Measurements from ENCODE around the gene ACE.

The ACE gene

DNA sequence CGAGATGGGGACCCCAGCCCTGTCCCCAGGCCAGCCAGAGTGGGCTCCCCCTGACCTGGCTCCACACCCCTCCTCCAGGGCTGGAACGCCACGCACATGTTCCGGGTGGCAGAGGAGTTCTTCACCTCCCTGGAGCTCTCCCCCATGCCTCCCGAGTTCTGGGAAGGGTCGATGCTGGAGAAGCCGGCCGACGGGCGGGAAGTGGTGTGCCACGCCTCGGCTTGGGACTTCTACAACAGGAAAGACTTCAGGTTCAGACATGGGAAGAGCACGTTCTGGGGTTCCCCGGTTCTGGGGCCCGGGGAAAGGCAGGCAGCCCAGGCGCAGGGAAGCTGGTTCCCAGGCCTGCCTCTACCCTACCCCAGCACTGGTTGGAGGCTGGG, 4.6 kb downstream of the ACE start:
- no peak for TF ChIP-seq CTBP1 (IDR thresholded peaks at IDR 0.05; ENCODE audit: borderline replicate concordance)
- no peak for TF ChIP-seq HDGF (IDR thresholded peaks at IDR 0.05; ENCODE audit: borderline replicate concordance)
- TF ChIP-seq ELF4 (IDR thresholded peaks at IDR 0.05): no peak
- no peak for TF ChIP-seq ARNT (IDR thresholded peaks at IDR 0.05)
- no peak for TF ChIP-seq PKNOX1 (IDR thresholded peaks at IDR 0.05)
- no peak for TF ChIP-seq TARDBP (IDR thresholded peaks at IDR 0.05)
- TF ChIP-seq FOXM1 (IDR thresholded peaks at IDR 0.05; ENCODE audit: borderline replicate concordance): no peak
- no peak for TF ChIP-seq LEF1 (IDR thresholded peaks at IDR 0.05; ENCODE audit: borderline replicate concordance)
- TF ChIP-seq FOXK2 (IDR thresholded peaks at IDR 0.05): no peak
- no peak for TF ChIP-seq FOXA1 (IDR thresholded peaks at IDR 0.05)
- no peak for TF ChIP-seq SUZ12 (IDR thresholded peaks at IDR 0.05)
- POLR2A ChIA-PET: no interaction called here
- CTCF ChIA-PET: interaction anchor here (0.6 to 4.3 kb wide), 2 partner anchors 55 to 603 kb away, joined by 3 to 46 read pairs; no protein-coding TSS in a partner anchor
- DNase-seq (ENCODE audit: extremely low spot score): no peak

- DNase-seq (ENCODE audit: extremely low spot score): no peak
- CTCF ChIA-PET: no interaction called here
- TF ChIP-seq FOXK2 (IDR thresholded peaks at IDR 0.05) (no peak), BHLHE40 (IDR thresholded peaks at IDR 0.05; ENCODE audit: borderline replicate concordance) (no peak)
- POLR2A ChIA-PET: no interaction called here
Measured at GRCh38 chr17:63482509-63482908, 5.6 kb downstream of the ACE start.

DNA sequence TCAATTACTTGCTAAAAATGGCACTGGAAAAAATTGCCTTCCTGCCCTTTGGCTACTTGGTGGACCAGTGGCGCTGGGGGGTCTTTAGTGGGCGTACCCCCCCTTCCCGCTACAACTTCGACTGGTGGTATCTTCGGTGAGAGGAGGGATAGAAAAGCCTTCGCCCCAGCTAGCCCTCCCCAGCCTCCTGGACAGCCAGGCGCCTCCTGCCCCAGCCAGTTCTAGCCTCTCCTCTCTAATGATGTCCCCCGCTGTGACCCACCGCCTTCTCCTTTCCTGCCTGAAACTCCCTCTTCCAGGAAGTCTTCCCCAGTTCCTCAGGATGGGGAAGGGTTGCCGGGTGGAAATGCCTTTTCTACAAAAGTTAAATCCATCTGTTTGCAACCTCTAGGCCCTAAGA, 6.2 kb downstream of the ACE start:
- CTCF ChIA-PET: no interaction called here
- POLR2A ChIA-PET: no interaction called here
- no peak for DNase-seq (ENCODE audit: extremely low spot score)
- no peak for TF ChIP-seq BHLHE40 (IDR thresholded peaks at IDR 0.05; ENCODE audit: borderline replicate concordance)
- no peak for TF ChIP-seq SP1 (IDR thresholded peaks at IDR 0.05)
- TF ChIP-seq ELF4 (IDR thresholded peaks at IDR 0.05): no peak
- no peak for TF ChIP-seq ARNT (IDR thresholded peaks at IDR 0.05)
- TF ChIP-seq CTBP1 (IDR thresholded peaks at IDR 0.05; ENCODE audit: borderline replicate concordance): no peak
- no peak for TF ChIP-seq FOXK2 (IDR thresholded peaks at IDR 0.05)
- TF ChIP-seq FOXM1 (IDR thresholded peaks at IDR 0.05; ENCODE audit: borderline replicate concordance): no peak
- no peak for TF ChIP-seq L3MBTL2 (conservative IDR thresholded peaks at IDR 0.05)
- no peak for TF ChIP-seq SUZ12 (IDR thresholded peaks at IDR 0.05)
- no peak for TF ChIP-seq PKNOX1 (IDR thresholded peaks at IDR 0.05)
- no peak for TF ChIP-seq HDGF (IDR thresholded peaks at IDR 0.05; ENCODE audit: borderline replicate concordance)
- no peak for TF ChIP-seq TARDBP (IDR thresholded peaks at IDR 0.05)
- TF ChIP-seq NFRKB (IDR thresholded peaks at IDR 0.05): no peak
- TF ChIP-seq ZNF384 (IDR thresholded peaks at IDR 0.05): no peak
- TF ChIP-seq LEF1 (IDR thresholded peaks at IDR 0.05; ENCODE audit: borderline replicate concordance): no peak
- no peak for TF ChIP-seq FOXA1 (IDR thresholded peaks at IDR 0.05)

DNA sequence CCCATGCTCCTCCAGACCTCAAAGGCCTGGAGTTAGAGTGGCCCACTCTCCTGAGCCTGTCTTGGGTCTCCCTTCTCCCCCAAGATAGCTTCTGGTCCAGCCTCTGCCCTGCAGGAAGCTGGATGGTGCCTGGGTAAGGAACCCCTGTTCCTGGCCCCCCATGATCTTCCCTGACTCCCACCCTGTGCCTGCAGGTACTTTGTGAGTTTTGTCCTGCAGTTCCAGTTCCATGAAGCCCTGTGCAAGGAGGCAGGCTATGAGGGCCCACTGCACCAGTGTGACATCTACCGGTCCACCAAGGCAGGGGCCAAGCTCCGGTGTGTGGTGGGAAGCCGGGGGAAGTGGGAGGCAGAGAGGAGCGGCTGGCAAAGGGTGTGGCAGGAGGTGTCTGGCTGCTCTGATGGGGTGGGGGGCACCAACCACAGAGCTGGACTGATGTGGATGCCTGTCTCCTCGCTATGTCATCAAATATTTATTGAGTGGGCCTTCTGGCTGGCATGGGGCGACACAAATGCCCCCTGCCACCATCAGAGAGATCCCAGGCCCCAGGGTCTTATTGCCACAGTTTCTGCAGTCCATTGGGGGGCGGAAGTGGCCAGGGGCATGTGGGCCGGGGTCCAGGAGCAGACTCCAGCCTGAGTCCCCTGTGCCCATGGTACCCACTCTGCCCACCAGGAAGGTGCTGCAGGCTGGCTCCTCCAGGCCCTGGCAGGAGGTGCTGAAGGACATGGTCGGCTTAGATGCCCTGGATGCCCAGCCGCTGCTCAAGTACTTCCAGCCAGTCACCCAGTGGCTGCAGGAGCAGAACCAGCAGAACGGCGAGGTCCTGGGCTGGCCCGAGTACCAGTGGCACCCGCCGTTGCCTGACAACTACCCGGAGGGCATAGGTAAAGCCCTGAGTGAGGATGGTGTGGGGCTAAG, 7.1 kb downstream of the ACE start:
- DNase-seq (ENCODE audit: extremely low spot score): no peak
- ChIA-PET CTCF (no interaction called here), POLR2A (no interaction called here)
- no peak for TF ChIP-seq TARDBP (IDR thresholded peaks at IDR 0.05)
- no peak for TF ChIP-seq ZNF384 (IDR thresholded peaks at IDR 0.05)
- no peak for TF ChIP-seq SP1 (IDR thresholded peaks at IDR 0.05)
- TF ChIP-seq CTBP1 (IDR thresholded peaks at IDR 0.05; ENCODE audit: borderline replicate concordance): no peak
- TF ChIP-seq FOXK2 (IDR thresholded peaks at IDR 0.05): no peak
- TF ChIP-seq L3MBTL2 (conservative IDR thresholded peaks at IDR 0.05): no peak

DNA sequence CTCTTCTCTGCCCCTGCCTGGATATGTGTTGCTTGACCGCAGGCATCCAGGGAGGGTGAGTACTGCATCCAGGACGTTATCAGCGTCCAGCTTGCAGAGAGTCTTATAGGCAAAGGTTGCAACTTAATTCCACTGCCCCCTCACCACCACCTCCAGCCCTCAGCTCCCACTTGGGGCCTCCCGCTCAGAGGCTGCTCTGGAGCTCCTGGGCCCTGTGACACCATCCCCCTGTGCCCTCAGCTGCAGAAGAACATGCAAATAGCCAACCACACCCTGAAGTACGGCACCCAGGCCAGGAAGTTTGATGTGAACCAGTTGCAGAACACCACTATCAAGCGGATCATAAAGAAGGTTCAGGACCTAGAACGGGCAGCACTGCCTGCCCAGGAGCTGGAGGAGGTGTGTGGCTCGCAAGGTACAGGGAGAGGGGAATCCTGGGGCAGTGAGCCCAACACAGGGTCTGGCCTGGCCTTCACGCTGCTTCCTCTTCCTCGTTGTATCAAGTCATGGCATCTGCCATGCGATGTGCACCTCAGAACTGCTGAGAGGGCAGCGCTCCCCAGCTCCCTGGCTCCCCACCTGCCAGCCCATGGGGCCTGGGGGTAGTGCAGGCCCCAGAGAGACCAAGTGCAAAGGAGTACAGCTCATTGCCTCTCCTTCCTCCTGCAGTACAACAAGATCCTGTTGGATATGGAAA, 9.6 kb downstream of the ACE start:
- DNase-seq (ENCODE audit: extremely low spot score): no peak
- ChIA-PET CTCF (interaction anchor here (1.2 to 1.3 kb wide), 2 partner anchors 9 to 61 kb away, joined by 5 to 6 read pairs; no protein-coding TSS in a partner anchor), POLR2A (no interaction called here)
- TF ChIP-seq BHLHE40 (IDR thresholded peaks at IDR 0.05; ENCODE audit: borderline replicate concordance): no peak
- no peak for TF ChIP-seq NFRKB (IDR thresholded peaks at IDR 0.05)
- TF ChIP-seq LEF1 (IDR thresholded peaks at IDR 0.05; ENCODE audit: borderline replicate concordance): no peak
- TF ChIP-seq SP1 (IDR thresholded peaks at IDR 0.05): no peak
- no peak for TF ChIP-seq ZNF384 (IDR thresholded peaks at IDR 0.05)
- TF ChIP-seq ELF4 (IDR thresholded peaks at IDR 0.05): no peak
- no peak for TF ChIP-seq PKNOX1 (IDR thresholded peaks at IDR 0.05)
- TF ChIP-seq CTBP1 (IDR thresholded peaks at IDR 0.05; ENCODE audit: borderline replicate concordance): no peak

DNA sequence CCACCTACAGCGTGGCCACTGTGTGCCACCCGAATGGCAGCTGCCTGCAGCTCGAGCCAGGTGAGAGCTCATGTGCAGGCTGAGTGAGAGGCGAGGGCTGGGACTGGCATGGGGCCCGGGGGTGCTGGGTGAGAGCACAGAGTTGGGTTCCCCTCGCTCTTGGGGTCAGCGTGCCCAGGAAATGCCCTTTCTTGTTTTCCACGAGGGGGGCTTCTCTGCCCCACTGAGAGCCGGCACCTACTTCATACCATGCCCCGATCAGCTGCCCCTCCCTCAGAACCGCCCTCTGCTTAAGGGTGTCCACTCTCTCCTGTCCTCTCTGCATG, 10.1 kb downstream of the ACE start:
- TF ChIP-seq NFRKB (IDR thresholded peaks at IDR 0.05) (no peak), BHLHE40 (IDR thresholded peaks at IDR 0.05; ENCODE audit: borderline replicate concordance) (no peak), FOXM1 (IDR thresholded peaks at IDR 0.05; ENCODE audit: borderline replicate concordance) (no peak), PKNOX1 (IDR thresholded peaks at IDR 0.05) (no peak), FOXA1 (IDR thresholded peaks at IDR 0.05) (no peak), SUZ12 (IDR thresholded peaks at IDR 0.05) (no peak), L3MBTL2 (conservative IDR thresholded peaks at IDR 0.05) (no peak), LEF1 (IDR thresholded peaks at IDR 0.05; ENCODE audit: borderline replicate concordance) (no peak), ELF4 (IDR thresholded peaks at IDR 0.05) (no peak), ARNT (IDR thresholded peaks at IDR 0.05) (no peak), TARDBP (IDR thresholded peaks at IDR 0.05) (no peak), HDGF (IDR thresholded peaks at IDR 0.05; ENCODE audit: borderline replicate concordance) (no peak), ZNF384 (IDR thresholded peaks at IDR 0.05) (no peak), CTBP1 (IDR thresholded peaks at IDR 0.05; ENCODE audit: borderline replicate concordance) (no peak), SP1 (IDR thresholded peaks at IDR 0.05) (no peak), FOXK2 (IDR thresholded peaks at IDR 0.05) (no peak)
- CTCF ChIA-PET: interaction anchor here (1.2 to 1.3 kb wide), 2 partner anchors 9 to 62 kb away, joined by 5 to 6 read pairs; no protein-coding TSS in a partner anchor
- DNase-seq (ENCODE audit: extremely low spot score): no peak
- POLR2A ChIA-PET: no interaction called here

All from HEK293T (cell line).